T47D (cell line): Measurements from ENCODE around the gene KIF18B.
"Not testable (repeated sequence)": the region's sequence is repeated elsewhere in the genome, so short reads cannot be mapped to it uniquely, and the experiment has no call there.

Experiments used
- DNase-seq, 2 experiments: peaks; one replicate each; pipeline versions ENCODE4 v3.0.0 to v3.0.0-alpha.2; 2011 to 2012; ENCODE audit warnings: low read depth in 1 of 2, low spot score in 1 of 2
- JUND ChIP-seq: IDR thresholded peaks from 2 replicates; pipeline ENCODE4 v1.6.1; 2012; ENCODE audit warnings: low read depth
- in situ Hi-C: cut with HindIII; loops from 2 replicates; pipeline ENCODE4 v1.10.0; 2016; ENCODE audit warnings: low sequenced_read_pairs, low pct_unique_long_range_greater_than_20kb

Gene KIF18B

DNA sequence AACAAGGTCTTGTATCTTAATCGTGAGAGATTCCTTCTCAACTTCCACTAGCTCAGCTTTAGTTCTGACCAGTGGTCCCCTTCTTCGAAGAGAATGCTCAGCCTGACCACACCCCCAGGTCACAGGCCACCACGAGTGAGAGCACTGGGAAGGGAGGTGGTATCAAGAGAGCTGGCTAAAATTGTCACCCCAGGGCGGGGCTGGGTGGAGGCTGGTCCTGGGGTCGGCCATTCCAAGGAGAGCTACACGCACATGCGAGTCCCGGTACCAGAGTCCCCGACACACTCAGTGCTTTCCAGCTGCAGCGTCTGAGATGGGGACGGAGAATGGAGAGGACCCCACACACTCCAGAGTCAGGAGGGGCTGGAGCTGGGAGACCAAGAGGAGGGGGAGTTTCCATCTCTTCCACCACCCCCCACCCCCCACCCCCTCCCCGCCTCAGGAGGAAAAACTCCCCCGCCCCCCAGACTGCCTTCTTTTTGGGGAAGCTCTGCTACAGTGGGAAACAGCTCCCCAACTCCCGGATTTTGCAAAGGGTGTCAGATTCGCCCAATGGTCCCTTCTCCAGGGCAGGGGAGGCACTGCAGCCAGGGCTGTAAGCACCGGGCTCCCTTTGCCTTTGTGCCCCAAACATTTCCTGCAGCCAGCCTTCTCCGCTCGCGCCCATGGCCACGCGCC lies 18.9 kb upstream of the KIF18B start:
- in situ Hi-C loops: no loop called here
- TF ChIP-seq JUND: no peak
- DNase-seq: no peak

GRCh38 chr17:44965481-44966234 lies 18.1 kb upstream of the KIF18B start:
- in situ Hi-C loops: no loop called here
- TF ChIP-seq JUND: no peak
- DNase-seq: no peak

DNA sequence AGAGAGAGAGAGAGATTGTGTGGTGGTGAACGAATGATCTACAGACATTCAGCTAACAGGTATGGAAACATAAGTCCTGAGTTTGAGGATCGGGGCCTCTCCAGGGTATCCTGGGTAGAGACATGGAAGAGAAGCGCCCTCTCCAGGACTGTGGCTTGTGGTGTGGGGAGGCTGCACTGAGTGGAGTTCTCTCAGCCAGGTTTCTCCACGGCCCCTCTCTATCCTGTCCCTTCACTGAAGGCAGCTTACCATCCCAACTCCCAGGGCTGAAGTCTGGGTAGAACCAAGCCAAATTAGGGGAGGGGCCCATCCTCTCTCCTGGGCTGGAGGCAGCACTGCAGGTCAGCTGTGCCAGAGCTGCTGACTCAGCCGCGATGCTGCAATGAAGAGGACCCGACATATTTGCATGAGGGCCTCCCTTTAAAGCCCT lies 14.4 kb upstream of the KIF18B start:
- no peak for TF ChIP-seq JUND
- in situ Hi-C loops: no loop called here
- DNase-seq: peak in 1 of 2 experiments; percentile 60

DNA sequence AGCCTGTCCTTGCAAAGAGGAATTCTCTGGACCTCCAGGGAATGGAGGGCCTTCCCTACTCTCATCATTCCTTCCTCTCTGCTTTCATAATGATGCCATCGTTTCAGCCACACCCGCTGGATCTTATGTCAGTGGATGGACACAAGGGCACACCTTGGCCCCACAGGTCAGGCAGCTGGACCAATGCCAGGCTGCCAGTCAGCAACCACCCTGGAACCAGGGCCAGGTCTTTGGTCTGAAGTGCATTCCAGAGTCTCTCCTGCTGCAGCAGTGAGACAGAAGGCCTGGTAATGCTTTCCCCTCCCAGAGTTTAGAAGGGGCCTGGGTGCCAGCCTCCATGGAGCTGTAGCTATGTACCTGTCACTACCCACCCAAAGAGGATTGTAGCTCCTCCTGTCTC lies 13.1 kb upstream of the KIF18B start:
- peak in 1 of 2 experiments; percentile 28 for DNase-seq
- no peak for TF ChIP-seq JUND
- in situ Hi-C loops: no loop called here

DNA sequence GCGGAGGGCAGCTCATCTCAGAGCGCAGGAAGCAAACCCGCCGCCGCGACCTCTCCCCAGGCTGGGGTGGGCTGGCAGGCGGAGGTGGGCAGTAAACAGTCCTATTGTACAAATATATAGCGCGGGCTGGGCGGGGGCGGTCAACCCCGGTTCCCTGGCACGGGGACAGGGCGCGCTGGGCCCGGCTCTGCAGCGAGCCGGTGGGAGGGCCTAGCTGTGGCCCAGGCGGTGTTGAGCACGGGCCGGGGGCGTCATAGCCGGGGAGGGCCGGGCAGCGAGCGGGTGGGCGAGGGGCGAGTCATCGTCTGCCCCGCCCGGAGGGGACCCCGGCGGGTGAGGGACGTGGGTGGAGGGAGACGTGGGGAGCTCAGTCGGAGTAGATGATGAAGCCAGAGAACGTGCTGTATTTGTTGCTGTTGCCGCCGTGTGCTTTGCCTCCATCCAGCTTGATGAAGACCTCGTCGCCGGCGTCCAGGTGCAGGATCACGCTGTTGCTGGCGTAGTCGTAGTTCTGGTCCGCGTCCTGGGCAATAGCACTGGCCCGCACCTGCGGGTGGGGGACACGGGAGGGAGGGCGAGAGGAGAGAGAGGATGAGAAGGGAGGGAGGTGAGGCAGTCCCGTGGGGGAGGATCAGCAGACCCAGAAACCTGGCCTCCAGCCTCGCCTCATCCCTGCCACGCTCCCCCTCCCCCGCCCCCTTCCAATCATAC lies 12.4 kb upstream of the KIF18B start:
- in situ Hi-C loops: no loop called here
- no peak for DNase-seq
- no peak for TF ChIP-seq JUND

DNA sequence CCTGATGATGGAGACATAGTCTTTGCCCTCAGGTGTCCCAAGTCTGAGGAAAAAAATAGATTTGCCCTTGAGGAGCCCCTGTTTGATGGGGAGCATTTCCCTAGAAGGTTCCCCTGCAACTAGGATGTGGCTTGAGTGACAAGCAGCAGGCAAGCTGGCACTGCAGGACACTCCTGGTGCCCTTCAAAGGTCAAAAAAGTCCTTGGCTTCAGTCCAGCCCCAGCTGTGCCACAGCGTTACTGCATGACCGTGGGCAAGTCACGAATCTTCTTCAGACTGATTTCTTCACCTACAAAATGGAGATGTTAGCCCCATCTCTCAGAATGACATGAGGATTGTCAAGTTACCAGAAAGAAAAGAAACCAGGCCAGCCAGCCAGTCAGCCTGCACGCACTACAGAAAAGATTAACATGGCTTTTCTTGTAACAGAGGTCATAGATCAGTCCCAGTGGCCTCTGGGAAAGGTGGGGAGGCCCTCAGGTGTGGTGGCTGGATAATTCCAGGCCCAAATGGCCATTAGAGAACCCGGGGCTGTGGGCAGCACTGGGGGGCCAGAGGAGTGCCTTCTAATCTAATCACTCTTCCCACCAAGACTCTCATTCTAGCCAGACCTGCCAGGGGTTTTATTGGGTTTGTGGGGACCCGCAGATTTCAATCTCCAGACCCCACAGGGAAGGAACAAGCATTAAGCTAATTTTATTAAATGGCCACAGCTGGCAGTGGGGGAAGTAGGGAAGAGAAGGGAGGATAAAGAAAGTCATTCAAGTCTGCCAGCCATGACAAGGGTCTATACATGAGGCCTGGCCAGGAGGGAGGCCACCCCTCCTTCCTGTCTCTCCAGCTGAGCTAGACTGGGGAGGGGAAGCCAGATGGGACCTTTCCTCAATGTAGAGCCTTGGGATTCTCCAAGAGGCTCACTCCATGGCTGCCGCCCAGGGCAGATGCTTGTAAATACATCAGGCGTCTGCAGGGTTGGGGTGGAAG lies 9.7 kb upstream of the KIF18B start:
- in situ Hi-C loops: no loop called here
- DNase-seq: no peak
- no peak for TF ChIP-seq JUND

- in situ Hi-C loops: no loop called here
- no peak for TF ChIP-seq JUND
- no peak for DNase-seq
These were observed 8.3 kb upstream of the KIF18B start for GRCh38 chr17:44955674-44956425.

GRCh38 chr17:44952946-44953475 lies 5.4 kb upstream of the KIF18B start:
- no peak for TF ChIP-seq JUND
- in situ Hi-C loops: no loop called here
- DNase-seq: no peak

DNA sequence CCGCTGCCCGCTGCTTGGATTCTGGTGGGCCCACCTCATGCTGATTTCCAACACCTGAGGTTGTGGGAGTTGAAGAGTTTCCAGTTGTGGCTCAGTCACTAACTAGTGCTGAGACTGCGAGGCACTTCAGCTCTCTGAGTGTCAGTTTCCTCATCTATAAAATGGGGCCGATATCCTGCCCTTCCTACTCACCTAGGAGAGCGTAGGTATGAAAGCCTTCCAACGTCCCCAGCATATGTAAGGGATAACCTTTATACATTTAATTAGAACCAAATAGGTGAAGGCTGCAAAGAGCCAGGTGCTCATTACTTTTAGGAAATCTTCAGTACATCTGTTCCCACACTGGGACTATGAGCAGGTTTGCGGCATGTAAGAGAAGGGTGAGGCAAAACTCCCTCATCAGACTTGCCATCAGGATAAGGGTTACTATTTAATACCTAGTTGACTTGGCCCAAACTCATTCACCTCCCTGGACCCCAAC lies 782 bp upstream of the KIF18B start:
- DNase-seq: no peak
- in situ Hi-C loops: no loop called here
- TF ChIP-seq JUND: no peak

- DNase-seq, in situ Hi-C loops: not testable (repeated sequence)
These were observed 1.9 kb downstream of the KIF18B start for GRCh38 chr17:44945652-44946051.

DNA sequence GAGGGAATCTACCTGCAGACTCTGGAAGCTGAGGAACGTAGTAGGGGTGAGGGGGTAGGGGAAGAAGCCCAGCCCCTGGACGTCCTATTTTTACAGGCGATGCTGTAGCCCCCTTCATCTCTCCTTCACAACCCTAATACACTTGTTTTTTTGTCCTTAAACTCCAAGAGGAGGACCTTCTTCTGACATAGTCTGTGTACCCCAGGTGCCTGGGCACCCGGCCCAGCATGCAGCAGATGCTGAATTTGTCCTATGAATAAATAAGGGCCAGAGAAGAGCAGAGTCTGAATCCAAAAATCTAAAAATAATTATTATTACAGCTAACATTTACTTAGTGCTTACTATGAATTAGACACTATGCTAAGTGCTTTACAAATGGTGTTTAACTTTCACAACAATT lies 5.1 kb downstream of the KIF18B start:
- DNase-seq: no peak
- in situ Hi-C loops: no loop called here
- TF ChIP-seq JUND: no peak
